GM10248 (cell line): ENCODE data around the gene PHF21B.
"Not testable (repeated sequence)": the region's sequence is repeated elsewhere in the genome, so short reads cannot be mapped to it uniquely, and the experiment has no call there.

ENCODE experiments used
- CTCF ChIA-PET: fragments of 300-600 bp; sonication (Branson Sonifier 250); formaldehyde crosslinking; extraction: SDS; loops from one replicate; lab custom pipeline; 2021; ENCODE audit warnings: antibody characterized with exemption; lab: Yijun Ruan, JAX
- POLR2A ChIA-PET: fragments of 350-650 bp; sonication (Branson Sonifier 250); formaldehyde crosslinking; extraction: SDS; loops from one replicate; lab custom pipeline; 2020; ENCODE audit warnings: antibody characterized with exemption; lab: Yijun Ruan, JAX
- DNase-seq: peaks from one replicate; pipeline ENCODE4 v3.0.0; 2012; ENCODE audit errors: extremely low spot score
- CTCF ChIP-seq: IDR thresholded peaks from 2 replicates; pipeline ENCODE4 v1.5.1; 2012; ENCODE audit warnings: mild to moderate bottlenecking, low read depth; ENCODE audit errors: extremely low read depth, missing control alignments, control extremely low read depth

PHF21B gene

GRCh38 chr22:44925465-44926123 lies 84.2 kb downstream of the PHF21B start:
- DNase-seq = no peak
- CTCF ChIA-PET = no interaction called here
- POLR2A ChIA-PET = no interaction called here
- TF ChIP-seq CTCF = no peak

- CTCF ChIA-PET = no interaction called here
- DNase-seq = no peak
- TF ChIP-seq CTCF = no peak
- POLR2A ChIA-PET = no interaction called here
Measured at GRCh38 chr22:44924710-44925109, 85.1 kb downstream of the PHF21B start.

GRCh38 chr22:44924098-44924497 lies 85.7 kb downstream of the PHF21B start:
- DNase-seq = no peak
- CTCF ChIA-PET = no interaction called here
- POLR2A ChIA-PET = no interaction called here
- no peak for TF ChIP-seq CTCF

- POLR2A ChIA-PET, DNase-seq, CTCF ChIA-PET: not testable (repeated sequence)
Measured at GRCh38 chr22:44921766-44922165, 88.0 kb downstream of the PHF21B start.

- CTCF ChIA-PET = interaction anchor here (0.8 kb wide), 1 partner anchor 18 kb away, joined by 3 read pairs; no protein-coding TSS in a partner anchor
- DNase-seq = no peak
- TF ChIP-seq CTCF = no peak
- POLR2A ChIA-PET = no interaction called here
Measured at GRCh38 chr22:44920183-44920582, 89.6 kb downstream of the PHF21B start.

GRCh38 chr22:44919691-44920090 lies 90.1 kb downstream of the PHF21B start:
- POLR2A ChIA-PET = no interaction called here
- TF ChIP-seq CTCF = no peak
- DNase-seq = no peak
- CTCF ChIA-PET = interaction anchor here (0.8 to 1.5 kb wide), 2 partner anchors 12 to 18 kb away, joined by 3 to 4 read pairs; no protein-coding TSS in a partner anchor

- CTCF ChIA-PET = interaction anchor here (0.8 to 1.5 kb wide), 2 partner anchors 11 to 17 kb away, joined by 3 to 4 read pairs; no protein-coding TSS in a partner anchor
- no peak for DNase-seq
- POLR2A ChIA-PET = no interaction called here
- TF ChIP-seq CTCF = no peak
Measured at GRCh38 chr22:44918925-44919392, 90.8 kb downstream of the PHF21B start.
